PC-3 (cell line): ENCODE results near the gene KCNB1. TPM values are rescaled to one million over a fixed set of nuclear protein-coding genes. Genes with fewer than 3 reads are reported as not detected.
A peak's percentile ranks its signal among the peaks of the same experiment; 100 is the strongest.

Experiments used
- ATAC-seq: fragments of 200-7000 bp; cut with Tn5 transposase; 2 replicates; pipeline ENCODE4 v1.9.1; 2020; ENCODE audit warnings: mild to moderate bottlenecking, moderate library complexity
- BruUV-seq: library from RNA; stranded (reverse); fragments of 400-500 nt; replicated peaks from 2 replicates; lab custom pipeline; 2021; lab: Mats Ljungman, UMichigan
- CTCF ChIA-PET: fragments of 300-600 bp; sonication (Branson Sonifier 250); formaldehyde crosslinking; loops from one replicate; lab custom pipeline; 2022; ENCODE audit warnings: antibody characterized with exemption; lab: Charles Lee
- POLR2A ChIA-PET: fragments of 300-600 bp; sonication (Branson Sonifier 250); formaldehyde crosslinking; loops from one replicate; lab custom pipeline; 2022; ENCODE audit warnings: antibody characterized with exemption; ENCODE audit not compliant: unreplicated experiment; lab: Charles Lee
- DNase-seq: peaks from one replicate; pipeline ENCODE4 v3.0.0-alpha.2; 2015
- H2AFZ ChIP-seq: fragments of 300-600 bp; sonication (generic); 2 replicates; pipeline ENCODE4 v1.6.0; 2016; ENCODE audit warnings: antibody characterized with exemption, low read length
- H3F3A ChIP-seq: fragments of 300-600 bp; sonication (generic); one replicate; pipeline ENCODE4 v1.6.0; 2017; ENCODE audit warnings: antibody characterized with exemption, low read length, control low read depth, mild to moderate bottlenecking; ENCODE audit not compliant: unreplicated experiment
- H3K27ac ChIP-seq: fragments of 300-600 bp; sonication (generic); 2 replicates; pipeline ENCODE4 v1.5.1; 2016; ENCODE audit warnings: mild to moderate bottlenecking, low read length
- H3K27me3 ChIP-seq: fragments of 300-600 bp; sonication (generic); 2 replicates; pipeline ENCODE4 v1.6.1; 2016; ENCODE audit warnings: low read length, mixed read lengths
- H3K36me3 ChIP-seq: fragments of 300-600 bp; sonication (generic); 2 replicates; pipeline ENCODE4 v1.6.1; 2016; ENCODE audit warnings: low read depth, mixed run types, low read length, mixed read lengths
- H3K4me1 ChIP-seq: fragments of 300-600 bp; sonication (generic); 2 replicates; pipeline ENCODE4 v1.5.1; 2016; ENCODE audit warnings: low read length; ENCODE audit not compliant: insufficient read depth
- H3K4me2 ChIP-seq: fragments of 300-600 bp; sonication (generic); 2 replicates; pipeline ENCODE4 v1.6.0; 2016; ENCODE audit warnings: low read length
- H3K4me3 ChIP-seq: fragments of 300-600 bp; sonication (generic); 2 replicates; pipeline ENCODE4 v1.5.1; 2016; ENCODE audit warnings: mild to moderate bottlenecking, low read length, mixed read lengths
- H3K79me2 ChIP-seq: fragments of 300-600 bp; sonication (generic); 2 replicates; pipeline ENCODE4 v1.6.1; 2017; ENCODE audit warnings: low read length, mixed read lengths
- H3K9ac ChIP-seq: fragments of 300-600 bp; sonication (generic); 2 replicates; pipeline ENCODE4 v1.6.0; 2016; ENCODE audit warnings: mild to moderate bottlenecking, low read length
- H3K9me2 ChIP-seq: fragments of 300-600 bp; sonication (generic); replicated peaks from 2 replicates; pipeline ENCODE4 v1.6.1; 2016; ENCODE audit warnings: mixed run types, low read length, mixed read lengths
- H3K9me3 ChIP-seq: fragments of 300-600 bp; sonication (generic); 2 replicates; pipeline ENCODE4 v1.6.1; 2016; ENCODE audit warnings: low read length, mixed read lengths
- H4K20me1 ChIP-seq: fragments of 300-600 bp; sonication (generic); 2 replicates; pipeline ENCODE4 v1.6.1; 2016; ENCODE audit warnings: low read length, mixed read lengths
- EZH2 ChIP-seq: fragments of 300-600 bp; sonication (generic); IDR thresholded peaks from one replicate; pipeline ENCODE4 v1.6.1; 2017; ENCODE audit warnings: antibody characterized with exemption, mild to moderate bottlenecking, low read length; ENCODE audit not compliant: unreplicated experiment
- EZH2phosphoT487 ChIP-seq: fragments of 300-600 bp; sonication (generic); IDR thresholded peaks from 2 replicates; pipeline ENCODE4 v1.6.1; 2018; ENCODE audit warnings: mild to moderate bottlenecking, antibody characterized with exemption, low read length, borderline replicate concordance
- intact Hi-C: fragments of 100-400 bp; cut with micrococcal nuclease; formaldehyde crosslinking; loops from 2 replicates; pipeline ENCODE4 v1.9.0; 2023
- total RNA-seq: library from RNA; depleted of rRNA; stranded (reverse); fragments of >200 nt; gene quantifications from 2 replicates; pipeline ENCODE4 v1.2.3, GENCODE V29; 2014
- TF ChIP-seq, protein P1 (sequence below): fragments of 300-600 bp; sonication (generic); conservative IDR thresholded peaks from 2 replicates; pipeline ENCODE4 v1.5.1; 2017; ENCODE audit warnings: antibody characterized with exemption, low read depth, mild to moderate bottlenecking, low read length

The KCNB1 gene
- total RNA-seq, 1 experiment from 2014 or later, result 0.04 TPM

DNA sequence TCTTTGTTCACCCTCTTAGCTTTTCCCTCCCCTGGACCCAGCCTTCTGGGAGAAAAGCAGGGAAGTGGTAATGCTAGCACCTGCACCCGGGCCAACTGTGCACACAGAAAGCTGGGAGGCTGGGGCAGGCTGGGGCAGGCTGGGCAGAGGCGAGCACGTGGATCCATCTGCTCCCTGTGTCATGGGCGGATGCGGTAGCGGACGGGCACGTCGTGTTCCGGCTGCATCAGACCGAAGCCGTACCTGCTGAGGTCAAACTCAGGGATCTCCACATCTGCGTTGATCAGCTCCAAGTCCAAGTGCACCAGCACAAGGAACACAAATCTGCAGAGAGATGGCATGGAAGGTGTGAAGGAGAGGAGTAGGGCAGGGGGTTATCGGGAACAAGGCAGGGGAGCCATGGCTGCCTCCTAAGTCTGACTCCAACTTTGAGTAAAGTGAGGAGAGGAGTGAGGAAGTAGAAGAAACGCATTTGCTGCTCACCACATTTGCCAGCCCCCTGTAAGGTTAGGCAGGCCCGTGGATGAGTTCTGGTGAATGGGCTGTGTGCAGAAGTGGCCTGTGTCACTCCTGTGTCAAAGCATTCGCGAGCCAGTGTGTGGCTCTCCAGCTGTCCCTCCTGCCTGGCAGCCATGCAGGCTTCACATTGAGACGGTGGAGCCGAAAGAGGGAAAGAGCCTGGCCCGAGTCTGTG lies 25.4 kb upstream of the KCNB1 start:
- Histone ChIP-seq H2AFZ (peak overlapping the region; percentile 28; the same call in 1 of the 2 replicates), H3K4me3 (peak overlapping the region; percentile 23; the same call in 1 of the 2 replicates), H3K4me1 (peaks cover 6% of the 10 kb centered on the region; the same call in 1 of the 2 replicates), H3K79me2 (no peaks in the 10 kb centered on the region), H3K9me2 (no peaks in the 10 kb centered on the region), H3K27me3 (peaks cover 67% of the 10 kb centered on the region), H3K36me3 (no peaks in the 10 kb centered on the region), H3K27ac (no peak overlapping the region), H3K4me2 (peak overlapping the region; percentile 69), H3K9ac (no peak overlapping the region), H3F3A (no peaks in the 10 kb centered on the region), H3K9me3 (no peaks in the 10 kb centered on the region), H4K20me1 (no peaks in the 10 kb centered on the region)
- BruUV-seq, result no TSS peak
- ChIA-PET POLR2A (no interaction called here), CTCF (interaction anchor here (0.6 to 1.6 kb wide), 3 partner anchors 11 to 339 kb away, joined by 3 to 6 read pairs (median 4); no protein-coding TSS in a partner anchor)
- DNase-seq (no peak), ATAC-seq (peak; percentile 26)
- no peak for TF ChIP-seq EZH2phosphoT487
- TF ChIP-seq, protein P1, sequence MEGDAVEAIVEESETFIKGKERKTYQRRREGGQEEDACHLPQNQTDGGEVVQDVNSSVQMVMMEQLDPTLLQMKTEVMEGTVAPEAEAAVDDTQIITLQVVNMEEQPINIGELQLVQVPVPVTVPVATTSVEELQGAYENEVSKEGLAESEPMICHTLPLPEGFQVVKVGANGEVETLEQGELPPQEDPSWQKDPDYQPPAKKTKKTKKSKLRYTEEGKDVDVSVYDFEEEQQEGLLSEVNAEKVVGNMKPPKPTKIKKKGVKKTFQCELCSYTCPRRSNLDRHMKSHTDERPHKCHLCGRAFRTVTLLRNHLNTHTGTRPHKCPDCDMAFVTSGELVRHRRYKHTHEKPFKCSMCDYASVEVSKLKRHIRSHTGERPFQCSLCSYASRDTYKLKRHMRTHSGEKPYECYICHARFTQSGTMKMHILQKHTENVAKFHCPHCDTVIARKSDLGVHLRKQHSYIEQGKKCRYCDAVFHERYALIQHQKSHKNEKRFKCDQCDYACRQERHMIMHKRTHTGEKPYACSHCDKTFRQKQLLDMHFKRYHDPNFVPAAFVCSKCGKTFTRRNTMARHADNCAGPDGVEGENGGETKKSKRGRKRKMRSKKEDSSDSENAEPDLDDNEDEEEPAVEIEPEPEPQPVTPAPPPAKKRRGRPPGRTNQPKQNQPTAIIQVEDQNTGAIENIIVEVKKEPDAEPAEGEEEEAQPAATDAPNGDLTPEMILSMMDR, result no peak
- no peak for TF ChIP-seq EZH2
- intact Hi-C loops, result loop anchor here (1.0 to 2.0 kb wide), 2 partner anchors 23 to 174 kb away; no protein-coding TSS in a partner anchor

DNA sequence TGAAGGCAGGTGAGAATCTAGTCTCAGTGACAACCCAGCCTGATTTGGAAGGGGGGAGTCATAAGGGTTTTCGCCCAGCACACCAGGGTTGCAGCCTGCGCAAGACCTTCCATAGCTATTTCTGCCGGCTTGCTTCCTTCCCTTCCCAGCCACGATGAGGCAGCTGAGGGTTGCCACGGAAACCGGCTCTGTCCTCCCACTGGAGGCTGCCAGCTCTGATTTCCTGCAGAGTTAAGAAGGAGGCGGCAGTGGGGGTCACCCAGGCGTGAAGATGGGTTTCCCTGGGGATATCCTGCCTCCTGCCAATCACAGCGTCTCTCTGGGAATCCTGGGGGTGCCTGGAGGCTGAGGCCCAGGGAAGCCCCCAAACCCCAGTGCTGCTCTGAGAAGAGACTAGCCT lies 23.1 kb upstream of the KCNB1 start:
- H3K4me1 ChIP-seq, result no peaks in the 10 kb centered on the region
- H3K36me3 ChIP-seq, result no peaks in the 10 kb centered on the region
- H3F3A ChIP-seq, result no peaks in the 10 kb centered on the region
- no peak overlapping the region for H3K4me2 ChIP-seq
- DNase-seq, result no peak
- H3K9me2 ChIP-seq, result no peaks in the 10 kb centered on the region
- no peak overlapping the region for H3K9ac ChIP-seq
- peaks cover 46% of the 10 kb centered on the region for H3K27me3 ChIP-seq
- ATAC-seq, result no peak
- H3K4me3 ChIP-seq, result no peak overlapping the region
- TF ChIP-seq, protein P1, result no peak
- TF ChIP-seq EZH2, result no peak
- no peak overlapping the region for H3K27ac ChIP-seq
- BruUV-seq, result no TSS peak
- H3K9me3 ChIP-seq, result no peaks in the 10 kb centered on the region
- intact Hi-C loops, result no loop called here
- H3K79me2 ChIP-seq, result no peaks in the 10 kb centered on the region
- H4K20me1 ChIP-seq, result no peaks in the 10 kb centered on the region
- no peak overlapping the region for H2AFZ ChIP-seq
- ChIA-PET CTCF (interaction anchor here (0.6 kb wide), 1 partner anchor 171 kb away, joined by 4 read pairs; no protein-coding TSS in a partner anchor), POLR2A (no interaction called here)

DNA sequence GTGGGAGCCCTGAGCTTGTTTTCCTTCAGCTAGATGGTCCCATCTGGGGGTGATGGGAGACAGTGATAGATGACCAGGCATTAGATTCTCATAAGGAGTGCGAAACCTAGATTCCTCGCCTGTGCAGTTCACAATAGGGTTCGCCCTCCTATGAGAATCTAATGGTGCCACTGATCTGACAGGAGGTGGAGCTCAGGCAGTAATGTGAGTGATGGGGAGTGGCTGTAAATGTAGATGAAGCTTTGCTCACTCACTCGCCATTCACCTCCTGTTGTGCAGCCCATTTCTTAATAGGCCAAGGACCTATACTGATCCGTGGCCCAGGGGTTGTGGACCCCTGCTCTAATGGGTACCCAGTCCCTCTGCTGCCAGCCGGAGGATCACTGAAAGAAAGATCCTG lies 20.7 kb upstream of the KCNB1 start:
- no peaks in the 10 kb centered on the region for H4K20me1 ChIP-seq
- H3K4me3 ChIP-seq, result no peak overlapping the region
- no peak overlapping the region for H3K27ac ChIP-seq
- H2AFZ ChIP-seq, result no peak overlapping the region
- H3K79me2 ChIP-seq, result no peaks in the 10 kb centered on the region
- no TSS peak for BruUV-seq
- H3F3A ChIP-seq, result no peaks in the 10 kb centered on the region
- peaks cover 38% of the 10 kb centered on the region for H3K27me3 ChIP-seq
- TF ChIP-seq, protein P1, result no peak
- TF ChIP-seq EZH2 (no peak), EZH2phosphoT487 (no peak)
- no peaks in the 10 kb centered on the region for H3K4me1 ChIP-seq
- H3K9me2 ChIP-seq, result no peaks in the 10 kb centered on the region
- no peak for ATAC-seq
- POLR2A ChIA-PET, result no interaction called here
- no peaks in the 10 kb centered on the region for H3K9me3 ChIP-seq
- CTCF ChIA-PET, result no interaction called here
- intact Hi-C loops, result no loop called here
- H3K9ac ChIP-seq, result no peak overlapping the region
- no peak for DNase-seq
- H3K36me3 ChIP-seq, result no peaks in the 10 kb centered on the region
- H3K4me2 ChIP-seq, result no peak overlapping the region
